Activated CD4-positive, alpha-beta T cell treated with anti-CD3 and anti-CD28 coated beads, Interleukin-2, amount 10 ng/mL, durations not matched to agents 7 days and 5 days (primary cell): ENCODE data around the gene TIAL1. TPM values are rescaled to one million over a fixed set of nuclear protein-coding genes. Genes with fewer than 3 reads are reported as not detected.

Experiments
- total RNA-seq, 2 experiments: library from RNA; stranded (reverse); gene quantifications; one replicate each; pipeline ENCODE4 v1.2.3, GENCODE V29; 2021

TIAL1 gene
- total RNA-seq, 2 experiments from 2014 or later = 166 to 174 TPM

Other genes starting within 250 kb of the TIAL1 start
- 100 to 1,000 TPM; 151 to 172 TPM for gene RGS10, start 54.2 kb downstream of the TIAL1 start, total RNA-seq
- gene BAG3, start 54.4 kb upstream of the TIAL1 start, total RNA-seq = 10 to 100 TPM; 27.1 to 27.6 TPM
- gene INPP5F, start 129.1 kb upstream of the TIAL1 start, total RNA-seq = 10 to 100 TPM; 11.1 to 12.3 TPM